Astrocyte (in vitro differentiated cells and primary cell): Measurements from ENCODE around the gene DSC1. TPM values are rescaled to one million over a fixed set of nuclear protein-coding genes. Genes with fewer than 3 reads are reported as not detected.
A peak's percentile ranks its signal among the peaks of the same experiment; 100 is the strongest.

Experiments used
- DNase-seq: peaks from one replicate; pipeline ENCODE4 v3.0.0-alpha.2; 2010; ENCODE audit warnings: low read depth
- FAIRE-seq: peaks from 2 replicates; lab custom pipeline; 2011; peaks lifted over from hg19 to GRCh38; lab: Jason Lieb, UNC
- H2AFZ ChIP-seq: 2 replicates; pipeline ENCODE4 v1.6.0; 2012; ENCODE audit warnings: low read depth, low read length, inconsistent platforms
- H3K27ac ChIP-seq: 2 replicates; pipeline ENCODE4 v1.5.1; 2011; ENCODE audit warnings: low read depth, low read length, inconsistent platforms
- H3K27me3 ChIP-seq: 2 replicates; pipeline ENCODE4 v1.6.0; 2011; ENCODE audit warnings: low read length, inconsistent platforms; ENCODE audit not compliant: insufficient read depth
- H3K36me3 ChIP-seq: 2 replicates; pipeline ENCODE4 v1.5.1; 2011; ENCODE audit warnings: low read length, inconsistent platforms; ENCODE audit not compliant: insufficient read depth
- H3K4me1 ChIP-seq: 2 replicates; pipeline ENCODE4 v1.5.1; 2011; ENCODE audit warnings: low read length, inconsistent platforms; ENCODE audit not compliant: insufficient read depth
- H3K4me2 ChIP-seq: 2 replicates; pipeline ENCODE4 v1.6.0; 2012; ENCODE audit warnings: low read length, inconsistent platforms
- H3K4me3 ChIP-seq: 2 replicates; pipeline ENCODE4 v1.5.1; 2011; ENCODE audit warnings: low read depth, mild to moderate bottlenecking, low read length, inconsistent platforms; ENCODE audit not compliant: insufficient read depth
- H3K79me2 ChIP-seq: 2 replicates; pipeline ENCODE4 v1.6.0; 2012; ENCODE audit warnings: mild to moderate bottlenecking, low read length, inconsistent platforms; ENCODE audit not compliant: insufficient read depth
- H3K9ac ChIP-seq: 2 replicates; pipeline ENCODE4 v1.6.0; 2012; ENCODE audit warnings: mild to moderate bottlenecking, low read length, inconsistent platforms
- H3K9me3 ChIP-seq: 2 replicates; pipeline ENCODE4 v1.5.1; 2012; ENCODE audit warnings: low read depth, mild to moderate bottlenecking, low read length, inconsistent platforms; ENCODE audit not compliant: insufficient read depth
- H4K20me1 ChIP-seq: 2 replicates; pipeline ENCODE4 v1.6.0; 2012; ENCODE audit warnings: low read length, inconsistent platforms; ENCODE audit not compliant: insufficient read depth
- H3K27ac Mint-ChIP-seq: one replicate; pipeline ENCODE4 v1.8.0; 2021; ENCODE audit warnings: mild to moderate bottlenecking, mixed read lengths; ENCODE audit not compliant: unreplicated experiment
- H3K27me3 Mint-ChIP-seq: one replicate; pipeline ENCODE4 v1.8.0; 2021; ENCODE audit warnings: low read depth, mixed read lengths; ENCODE audit not compliant: unreplicated experiment
- H3K36me3 Mint-ChIP-seq: one replicate; pipeline ENCODE4 v1.8.0; 2021; ENCODE audit warnings: low read depth, mixed read lengths; ENCODE audit not compliant: unreplicated experiment
- H3K4me1 Mint-ChIP-seq: one replicate; pipeline ENCODE4 v1.8.0; 2021; ENCODE audit warnings: low read depth, mixed read lengths; ENCODE audit not compliant: unreplicated experiment
- H3K4me3 Mint-ChIP-seq: one replicate; pipeline ENCODE4 v1.8.0; 2021; ENCODE audit warnings: mild to moderate bottlenecking, moderate library complexity, mixed read lengths; ENCODE audit not compliant: unreplicated experiment
- H3K9me3 Mint-ChIP-seq: one replicate; pipeline ENCODE4 v1.8.0; 2021; ENCODE audit warnings: mild to moderate bottlenecking, mixed read lengths; ENCODE audit not compliant: unreplicated experiment
- CTCF ChIP-seq: IDR thresholded peaks from 2 replicates; pipeline ENCODE4 v1.5.1; 2011; ENCODE audit warnings: low read depth, mild to moderate bottlenecking, inconsistent platforms, low read length, moderate library complexity; ENCODE audit not compliant: insufficient read depth
- EZH2 ChIP-seq: IDR thresholded peaks from 2 replicates; pipeline ENCODE4 v1.6.1; 2012; ENCODE audit warnings: mild to moderate bottlenecking, low read length, inconsistent platforms; ENCODE audit not compliant: insufficient read depth
- total RNA-seq: library from RNA; stranded (reverse); gene quantifications from 2 replicates; pipeline ENCODE4 v1.2.1, GENCODE V29; 2021

Gene DSC1
- total RNA-seq, 1 donor from 2014 or later: 0.18 TPM

- FAIRE-seq (no peak), DNase-seq (no peak)
- H3K4me2 ChIP-seq: no peak overlapping the region
Observed at GRCh38 chr18:31190919-31191318, 28.3 kb upstream of the DSC1 start.

GRCh38 chr18:31189757-31190156 lies 27.1 kb upstream of the DSC1 start:
- Histone ChIP-seq H3K4me3 (no peak overlapping the region), H2AFZ (no peak overlapping the region), H3K27me3 (no peaks in the 10 kb centered on the region), H3K79me2 (no peaks in the 10 kb centered on the region), H3K36me3 (no peaks in the 10 kb centered on the region), H4K20me1 (no peaks in the 10 kb centered on the region), H3K9me3 (no peaks in the 10 kb centered on the region), H3K4me1 (peaks cover 7% of the 10 kb centered on the region), H3K9ac (no peak overlapping the region), H3K4me2 (no peak overlapping the region), H3K27ac (no peak overlapping the region)
- no peaks in the 10 kb centered on the region for H3K36me3 Mint-ChIP-seq
- TF ChIP-seq EZH2 (no peak), CTCF (no peak)
- no peak for FAIRE-seq
- H3K4me3 Mint-ChIP-seq: no peak overlapping the region
- H3K27me3 Mint-ChIP-seq: no peaks in the 10 kb centered on the region
- H3K4me1 Mint-ChIP-seq: peaks cover 19% of the 10 kb centered on the region
- H3K9me3 Mint-ChIP-seq: no peaks in the 10 kb centered on the region
- no peak overlapping the region for H3K27ac Mint-ChIP-seq
- no peak for DNase-seq

More at GRCh38 chr18:31190919-31191318, 28.3 kb upstream of the DSC1 start:
- Histone ChIP-seq H3K4me1 (no peaks in the 10 kb centered on the region), H2AFZ (no peak overlapping the region), H3K36me3 (no peaks in the 10 kb centered on the region), H4K20me1 (no peaks in the 10 kb centered on the region), H3K4me3 (no peak overlapping the region), H3K9me3 (no peaks in the 10 kb centered on the region), H3K9ac (no peak overlapping the region), H3K27me3 (no peaks in the 10 kb centered on the region), H3K79me2 (no peaks in the 10 kb centered on the region), H3K27ac (no peak overlapping the region)
- Mint-ChIP-seq H3K9me3 (no peaks in the 10 kb centered on the region), H3K27ac (no peak overlapping the region), H3K36me3 (no peaks in the 10 kb centered on the region), H3K4me3 (no peak overlapping the region), H3K27me3 (no peaks in the 10 kb centered on the region), H3K4me1 (peaks cover 10% of the 10 kb centered on the region)
- no peak for TF ChIP-seq CTCF
- TF ChIP-seq EZH2: no peak

DNA sequence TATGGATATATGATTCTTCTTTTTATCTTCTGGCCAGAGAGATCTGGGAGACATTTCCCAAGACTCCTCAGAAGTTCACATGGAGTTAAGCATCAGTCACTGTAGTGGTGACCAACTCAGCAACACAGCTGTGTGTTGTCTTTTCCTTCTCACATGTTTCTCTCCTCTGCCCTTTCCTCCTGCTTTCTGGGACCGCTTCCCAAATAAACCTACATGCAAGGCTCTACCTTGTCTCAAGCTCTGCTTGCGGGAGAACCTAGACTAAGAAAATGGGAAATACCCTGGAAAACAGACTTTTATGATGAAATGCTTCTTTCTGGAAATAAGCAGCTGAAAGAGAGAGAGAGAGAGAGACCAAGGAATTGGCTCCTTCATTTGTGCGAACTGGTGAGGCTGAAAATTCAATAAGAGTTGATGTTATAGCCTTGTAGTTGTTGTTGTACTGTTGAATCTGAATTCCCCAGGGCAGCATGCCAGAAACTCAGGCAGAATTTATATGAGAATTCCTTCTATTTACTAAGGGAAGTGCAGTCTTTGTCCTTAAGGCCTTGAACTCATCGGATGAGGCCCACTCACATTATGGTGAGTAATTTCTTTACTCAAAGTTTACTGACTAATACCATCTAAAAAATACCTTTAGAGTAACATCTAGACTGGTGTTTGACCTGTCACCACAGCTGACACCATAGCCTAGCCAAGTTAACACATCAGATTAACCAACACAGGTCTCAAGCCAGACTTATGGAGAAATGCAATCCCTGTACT lies 22.7 kb upstream of the DSC1 start:
- Histone ChIP-seq H3K4me1 (peaks cover 7% of the 10 kb centered on the region), H3K4me2 (no peak overlapping the region), H3K9ac (no peak overlapping the region), H3K4me3 (no peak overlapping the region), H3K27ac (no peak overlapping the region), H3K79me2 (no peaks in the 10 kb centered on the region), H3K27me3 (no peaks in the 10 kb centered on the region), H2AFZ (no peak overlapping the region), H3K36me3 (no peaks in the 10 kb centered on the region), H4K20me1 (no peaks in the 10 kb centered on the region), H3K9me3 (no peaks in the 10 kb centered on the region)
- H3K36me3 Mint-ChIP-seq: no peaks in the 10 kb centered on the region
- DNase-seq (peak; percentile 41), FAIRE-seq (no peak)
- H3K9me3 Mint-ChIP-seq: no peaks in the 10 kb centered on the region
- H3K27ac Mint-ChIP-seq: no peak overlapping the region
- H3K4me1 Mint-ChIP-seq: peaks cover 9% of the 10 kb centered on the region
- no peaks in the 10 kb centered on the region for H3K27me3 Mint-ChIP-seq
- H3K4me3 Mint-ChIP-seq: no peak overlapping the region
- TF ChIP-seq CTCF: no peak
- TF ChIP-seq EZH2: no peak
